Fibroblast of mammary gland (primary cell): ENCODE data around the gene HTR4.
"Not testable (repeated sequence)": the region's sequence is repeated elsewhere in the genome, so short reads cannot be mapped to it uniquely, and the experiment has no call there.

ENCODE experiments used
- DNase-seq: peaks from one replicate; pipeline ENCODE4 v3.0.0-alpha.2; 2010; ENCODE audit warnings: low read depth
- H3K4me3 ChIP-seq: 2 replicates; pipeline ENCODE4 v1.5.1; 2011; ENCODE audit warnings: low read depth, mild to moderate bottlenecking, low read length, moderate library complexity; ENCODE audit not compliant: control insufficient read depth
- CTCF ChIP-seq: conservative IDR thresholded peaks from 2 replicates; pipeline ENCODE4 v1.5.1; 2011; ENCODE audit warnings: low read depth, low read length, inconsistent platforms; ENCODE audit not compliant: control insufficient read depth, insufficient read depth

The HTR4 gene

GRCh38 chr5:148476302-148476701, 178.0 kb downstream of the HTR4 start:
- no peak overlapping the region for H3K4me3 ChIP-seq
- DNase-seq: no peak
- TF ChIP-seq CTCF: no peak

DNA sequence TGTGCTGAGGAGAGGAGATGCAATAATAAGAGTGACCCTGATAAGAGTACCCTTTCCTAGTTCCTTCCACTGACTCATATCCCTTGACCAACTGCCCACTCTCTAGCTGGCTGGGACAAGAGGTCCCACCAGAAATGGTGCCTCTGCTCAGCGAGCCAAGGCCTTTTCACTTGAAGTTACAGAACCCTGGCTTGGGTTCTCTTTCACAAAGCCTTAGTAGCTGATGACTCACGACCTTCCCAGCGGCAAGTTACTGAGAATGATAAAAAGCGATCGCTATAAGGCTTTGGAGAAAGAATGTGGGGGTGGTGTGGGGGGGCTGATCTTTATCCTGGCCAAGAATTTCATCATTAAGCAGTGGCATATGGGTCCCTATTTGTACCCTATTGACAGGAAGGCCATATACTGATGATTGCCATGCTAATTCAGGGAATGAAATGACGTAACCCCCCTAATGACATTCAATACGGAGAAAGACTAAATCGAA, 180.3 kb downstream of the HTR4 start:
- no peak for TF ChIP-seq CTCF
- DNase-seq: peak; percentile 76
- H3K4me3 ChIP-seq: peak overlapping the region; percentile 23

GRCh38 chr5:148471379-148471778, 182.9 kb downstream of the HTR4 start:
- DNase-seq: peak; percentile 17
- no peak for TF ChIP-seq CTCF
- no peak overlapping the region for H3K4me3 ChIP-seq

GRCh38 chr5:148469501-148469935, 184.8 kb downstream of the HTR4 start:
- H3K4me3 ChIP-seq: no peak overlapping the region
- DNase-seq: peak; percentile 87
- TF ChIP-seq CTCF: no peak

DNA sequence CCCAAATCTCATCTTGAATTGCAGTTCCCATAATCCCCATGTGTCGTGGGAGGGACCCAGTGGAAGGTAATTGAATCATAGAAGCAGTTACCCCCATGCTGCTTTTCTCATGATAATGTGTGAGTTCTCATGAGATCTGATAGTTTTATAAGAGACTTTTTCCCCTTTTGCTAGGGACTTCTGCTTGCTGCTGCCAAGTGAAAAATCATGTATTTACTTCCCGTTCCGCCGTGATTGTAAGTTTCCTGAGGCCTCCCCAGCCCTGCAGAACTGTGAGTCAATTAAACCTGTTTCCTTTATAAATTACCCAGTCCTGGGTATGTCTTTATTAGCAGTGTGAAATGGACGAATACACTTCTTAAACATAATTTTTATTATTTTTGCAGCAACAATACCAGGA, 185.6 kb downstream of the HTR4 start:
- H3K4me3 ChIP-seq, DNase-seq: not testable (repeated sequence)

DNA sequence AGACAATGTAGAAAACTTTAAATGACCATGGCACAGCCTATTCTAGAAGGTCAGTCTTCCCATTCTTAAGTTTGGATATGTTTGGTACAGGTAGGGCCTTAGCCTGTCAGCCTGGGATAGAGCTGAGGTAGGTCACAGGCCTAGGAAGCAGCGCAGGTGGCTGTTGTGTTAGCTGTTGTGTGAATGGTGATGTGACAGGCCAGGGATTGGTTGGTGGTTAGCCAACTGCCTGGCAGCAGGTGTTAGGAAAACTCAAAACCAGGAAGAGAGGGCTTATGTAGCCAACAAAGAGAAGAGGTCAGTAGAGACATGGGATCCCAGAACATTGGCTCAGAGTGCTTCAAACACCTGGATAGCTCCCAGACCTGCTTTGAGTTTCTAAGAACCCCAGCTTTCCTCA, 186.4 kb downstream of the HTR4 start:
- no peak for DNase-seq
- TF ChIP-seq CTCF: no peak
- no peak overlapping the region for H3K4me3 ChIP-seq

DNA sequence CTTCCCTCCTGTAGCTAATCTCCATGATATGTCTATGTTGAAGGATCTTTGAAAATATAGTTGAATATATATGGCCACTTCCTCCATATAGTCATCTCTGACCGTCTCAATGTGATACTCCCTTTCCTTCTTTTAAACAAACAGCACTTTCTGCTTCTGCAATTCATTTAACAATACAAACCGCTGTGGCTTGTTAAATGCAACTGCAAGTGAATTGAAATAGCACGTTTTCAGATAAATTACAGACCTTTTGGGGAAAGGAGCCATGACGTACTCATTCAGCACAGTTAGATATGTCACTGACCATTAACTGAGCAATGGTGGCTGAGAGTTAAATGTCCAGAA, 188.1 kb downstream of the HTR4 start:
- no peak overlapping the region for H3K4me3 ChIP-seq
- TF ChIP-seq CTCF: no peak
- no peak for DNase-seq
